Activated effector memory CD4-positive, alpha-beta T cell treated with anti-CD3 and anti-CD28 coated beads, Interleukin-2, amount 50 U/mL, for 16 hours (primary cell): ENCODE data around the gene METTL24.

Source experiments
- DNase-seq: peaks from one replicate; pipeline ENCODE4 v3.0.0-alpha.2; 2020

Gene METTL24

DNA sequence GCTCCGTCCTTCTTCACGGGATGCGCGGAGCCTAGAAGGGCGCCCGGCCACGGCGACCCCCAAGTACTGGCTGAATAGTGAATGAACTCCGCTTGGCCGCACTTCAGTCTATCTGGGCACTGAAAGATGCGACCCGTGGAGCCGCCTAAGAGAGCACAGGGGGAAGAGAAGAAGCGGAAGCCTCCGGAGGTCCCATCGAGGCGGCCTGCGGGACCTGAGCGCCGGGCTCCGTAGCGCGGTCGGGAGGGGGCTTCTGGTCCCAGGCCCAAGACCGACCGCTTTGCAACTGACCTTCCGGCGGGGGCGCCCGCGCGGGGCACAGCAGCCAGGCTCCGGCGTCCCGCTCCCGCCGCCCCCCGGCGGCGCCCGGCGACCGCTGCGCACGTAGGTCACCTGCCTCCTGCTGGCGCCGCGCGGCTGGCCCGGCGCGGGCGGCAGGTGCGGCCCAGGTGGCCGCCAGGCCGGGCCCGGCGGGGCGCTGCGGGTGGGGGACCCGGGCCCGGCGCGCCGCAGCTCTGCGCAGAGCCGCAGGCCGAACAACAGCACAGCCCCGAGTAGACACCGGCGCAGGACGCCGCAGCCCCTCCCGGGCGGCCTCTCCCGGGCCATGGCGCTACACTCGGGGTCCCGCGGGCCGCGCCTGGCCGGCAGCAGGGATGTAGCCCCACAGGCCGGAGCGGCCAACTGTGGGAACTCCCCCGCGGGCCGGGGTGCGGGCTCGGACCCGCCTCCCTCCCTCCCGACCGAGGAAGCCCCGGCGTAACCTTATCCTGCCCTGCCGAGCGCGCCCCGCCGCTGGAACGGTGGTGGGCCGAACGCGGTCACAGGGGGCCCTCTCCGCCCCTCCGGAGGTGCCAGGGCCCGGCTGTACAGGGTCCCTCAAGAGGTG is at the start of gene METTL24:
METTL24 (minus strand) TSS at position 686 of the 889 bp plus-strand sequence; CDS start at position 609, 77 bp downstream.
- DNase-seq, result no peak

DNA sequence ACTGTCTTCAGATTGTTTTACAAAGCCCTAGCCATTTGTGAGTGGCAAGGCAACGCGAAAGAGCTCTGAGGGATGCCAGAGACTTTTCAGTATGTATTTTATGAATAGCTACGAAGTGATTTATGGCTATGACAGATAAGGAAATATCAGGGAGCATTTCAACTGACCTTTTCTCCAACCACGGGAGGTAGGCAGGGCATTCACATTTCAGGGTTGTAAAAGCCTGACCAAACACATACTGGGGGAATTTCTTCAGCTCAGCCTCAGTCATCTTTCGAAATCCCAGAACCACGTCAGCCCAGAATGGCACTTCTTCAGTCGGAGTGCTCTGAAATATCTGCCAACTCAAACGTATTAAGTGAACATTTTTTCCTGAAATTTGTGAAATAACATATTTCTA is 46.5 kb upstream of the METTL24 start:
- no peak for DNase-seq

DNA sequence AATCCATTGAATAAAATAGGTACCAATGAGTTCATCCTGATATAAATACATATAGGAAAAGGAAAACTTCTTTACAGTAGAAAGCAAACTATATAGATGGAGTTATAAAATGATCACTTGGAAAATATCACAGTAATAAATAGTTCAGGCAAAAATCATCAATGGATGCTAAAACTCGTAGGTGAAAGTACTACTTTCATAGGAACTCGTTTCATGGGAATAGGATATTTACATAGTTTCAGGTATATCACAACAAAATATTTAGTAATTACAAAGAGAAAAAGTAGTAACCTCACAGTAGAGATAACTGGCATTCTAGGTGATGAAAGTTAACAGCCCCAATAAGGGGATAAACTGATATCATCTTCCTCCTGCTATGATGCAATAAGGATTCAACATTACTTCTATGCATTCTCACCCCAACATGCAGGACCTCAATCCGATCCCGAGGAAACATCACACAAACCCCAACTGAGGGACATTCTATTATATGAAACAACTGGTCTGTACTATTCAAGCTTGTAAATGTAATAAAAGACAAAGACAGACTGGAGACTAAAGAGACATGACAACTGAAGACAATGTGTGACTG is 43.5 kb upstream of the METTL24 start:
- DNase-seq, result no peak

- DNase-seq, result no peak
Measured at GRCh38 chr6:110400208-110400607, 42.1 kb upstream of the METTL24 start.

- no peak for DNase-seq
Measured at GRCh38 chr6:110399219-110400071, 41.3 kb upstream of the METTL24 start.

DNA sequence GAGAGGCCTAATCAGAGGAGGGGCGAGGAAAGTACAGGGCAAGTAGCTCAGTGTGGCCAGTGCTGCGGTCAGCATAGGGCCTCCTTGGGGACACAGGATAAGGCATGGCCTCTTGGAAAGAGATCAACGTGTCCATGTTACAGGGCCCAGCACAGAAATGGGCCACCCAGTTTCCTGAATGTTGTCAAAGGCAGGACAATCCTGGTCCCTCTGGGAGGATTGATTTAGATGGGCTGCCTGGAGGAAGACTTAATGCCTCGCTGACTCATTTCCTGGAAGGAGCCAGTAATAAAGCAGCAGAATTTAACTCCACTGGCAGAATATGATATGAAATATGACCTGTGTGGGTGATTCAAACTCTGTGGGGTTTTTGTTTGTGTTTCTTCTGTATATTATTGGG is 40.6 kb upstream of the METTL24 start:
- no peak for DNase-seq

- DNase-seq, result no peak
Measured at GRCh38 chr6:110395221-110395620, 37.1 kb upstream of the METTL24 start.

GRCh38 chr6:110394409-110394808 is 36.3 kb upstream of the METTL24 start:
- DNase-seq, result no peak

GRCh38 chr6:110392727-110393126 is 34.6 kb upstream of the METTL24 start:
- DNase-seq, result no peak

- no peak for DNase-seq
Measured at GRCh38 chr6:110390404-110390803, 32.3 kb upstream of the METTL24 start.

GRCh38 chr6:110389689-110390382 is 31.7 kb upstream of the METTL24 start:
- DNase-seq, result no peak

DNA sequence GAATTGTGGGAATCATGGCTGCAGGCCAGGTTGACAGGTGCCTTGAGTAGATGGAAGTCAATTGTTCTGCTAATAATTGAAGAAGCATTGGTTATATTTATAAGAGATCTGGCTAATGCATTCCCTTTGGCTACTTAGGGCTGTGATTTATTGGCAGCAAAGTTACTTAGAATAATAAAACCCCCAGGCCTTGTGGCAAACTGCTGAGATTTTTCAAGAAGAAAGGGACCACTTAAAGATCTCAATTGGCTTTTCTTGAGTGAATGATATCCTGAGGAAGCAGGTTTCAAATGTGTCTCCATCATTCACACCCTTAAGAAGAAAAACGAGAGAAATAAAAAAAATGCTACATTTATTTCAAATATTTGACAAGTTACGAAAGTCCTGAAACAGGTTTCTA is 29.8 kb upstream of the METTL24 start:
- DNase-seq, result no peak

DNA sequence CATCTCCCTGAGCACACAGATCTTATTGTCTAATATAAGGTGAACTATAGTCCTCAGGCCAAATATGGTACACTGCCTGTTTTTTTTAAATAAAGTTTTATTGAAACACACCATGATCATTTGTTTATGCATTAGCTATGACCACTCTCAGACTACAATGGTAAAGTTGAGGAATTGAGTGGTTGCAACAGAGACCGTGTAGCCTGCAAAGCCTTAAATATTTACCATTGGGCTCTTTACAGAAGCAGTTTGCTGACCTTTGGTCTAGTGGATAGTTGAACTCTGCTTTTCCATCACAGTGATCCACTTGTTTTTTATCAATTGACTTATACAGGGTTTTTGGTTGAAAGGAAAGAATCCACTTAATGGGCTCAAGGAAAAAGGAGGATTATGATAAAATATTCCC is 27.3 kb upstream of the METTL24 start:
- no peak for DNase-seq

GRCh38 chr6:110378552-110378951 is 20.4 kb upstream of the METTL24 start:
- no peak for DNase-seq

GRCh38 chr6:110369066-110369465 is 10.9 kb upstream of the METTL24 start:
- DNase-seq, result no peak

GRCh38 chr6:110368284-110368683 is 10.1 kb upstream of the METTL24 start:
- no peak for DNase-seq

DNA sequence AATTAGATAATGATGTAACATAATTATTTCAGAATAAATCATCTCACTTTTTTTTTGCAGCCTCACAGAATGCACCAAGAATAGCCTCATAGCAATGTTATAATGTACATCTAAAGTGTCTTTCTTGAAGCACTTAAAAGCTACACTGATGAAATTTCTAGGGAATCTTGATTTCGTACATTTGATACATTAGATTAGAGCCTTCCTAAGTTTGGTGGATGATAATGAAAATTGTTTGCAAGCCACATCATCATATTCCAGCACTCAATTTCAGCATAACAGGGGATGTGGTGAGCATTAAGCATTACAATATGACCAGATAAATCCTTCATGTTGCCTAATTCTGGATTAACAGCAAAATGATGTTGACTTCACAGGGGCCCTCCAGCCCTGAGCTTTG is 9.7 kb upstream of the METTL24 start:
- DNase-seq, result no peak

GRCh38 chr6:110366975-110367374 is 8.8 kb upstream of the METTL24 start:
- DNase-seq, result no peak

- DNase-seq, result no peak
Measured at GRCh38 chr6:110366256-110366655, 8.1 kb upstream of the METTL24 start.

- DNase-seq, result no peak
Measured at GRCh38 chr6:110364364-110365105, 6.4 kb upstream of the METTL24 start.

DNA sequence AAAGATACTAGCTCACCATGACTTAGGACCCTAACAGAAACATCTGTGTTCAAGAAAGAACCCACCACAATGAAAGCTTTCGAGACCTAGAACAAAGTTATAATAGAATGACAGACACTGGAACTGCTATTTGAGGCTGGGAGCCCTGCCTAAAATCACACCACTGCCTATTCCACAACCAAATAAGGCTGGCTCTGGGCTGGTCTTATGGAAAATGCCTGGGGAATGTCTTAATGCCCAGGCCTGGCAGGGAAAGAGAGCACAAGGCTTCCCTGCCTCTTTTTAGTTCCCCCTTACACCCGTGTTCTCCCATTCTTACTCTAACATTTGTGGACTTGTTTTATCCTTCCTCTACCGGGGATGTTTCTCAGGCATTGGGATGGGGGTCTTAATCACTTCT is 5.6 kb upstream of the METTL24 start:
- no peak for DNase-seq

DNA sequence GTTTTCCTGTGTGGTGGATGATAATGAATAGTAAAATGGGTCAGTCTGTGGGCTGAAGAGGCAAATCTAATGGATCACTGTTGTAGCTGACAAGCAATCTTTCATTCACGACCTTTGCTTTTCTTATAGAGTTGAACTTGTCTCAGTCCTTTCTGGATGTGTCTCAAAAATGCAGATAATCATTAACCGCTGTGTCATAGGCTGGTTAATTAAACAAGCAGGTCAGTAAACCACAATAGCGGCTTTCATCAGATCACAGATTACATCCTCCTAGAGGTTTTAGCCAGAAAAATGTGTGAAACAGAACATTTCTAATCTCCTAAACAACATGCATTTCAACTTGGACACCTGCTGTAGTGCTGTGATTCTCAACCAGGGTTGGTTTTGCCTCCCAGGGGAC is 2.5 kb upstream of the METTL24 start:
- no peak for DNase-seq
